HG03521 (cell line): ENCODE measurements around the gene TTLL7.

Experiments used
- ATAC-seq: cut with Tn5 transposase; IDR thresholded peaks from one replicate; pipeline ENCODE4 v1.9.1; 2021; ENCODE audit warnings: mild to moderate bottlenecking, moderate library complexity; ENCODE audit not compliant: unreplicated experiment

TTLL7 gene

GRCh38 chr1:83829106-83829505, 169.8 kb downstream of the TTLL7 start:
- ATAC-seq = no peak

- ATAC-seq = no peak
Measured at GRCh38 chr1:83828456-83828855, 170.5 kb downstream of the TTLL7 start.

DNA sequence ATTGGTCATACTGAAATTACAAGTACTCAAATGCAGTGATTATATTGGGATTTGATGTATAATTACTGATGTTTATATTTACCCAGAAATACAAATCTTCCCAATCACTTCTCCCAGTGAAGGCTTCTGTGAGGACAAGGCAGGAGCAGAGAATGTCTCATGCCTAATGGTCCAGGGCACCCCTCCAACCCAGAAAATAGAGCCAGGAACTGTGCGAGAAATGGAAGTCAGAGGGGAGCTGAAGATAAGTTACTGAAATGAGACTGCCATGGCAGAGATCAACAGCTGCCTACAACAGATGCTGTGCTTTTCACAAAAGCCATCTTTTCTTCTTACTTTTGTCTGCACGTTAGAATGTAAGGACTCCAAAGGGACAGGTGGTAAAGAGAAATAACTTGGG, 171.2 kb downstream of the TTLL7 start:
- ATAC-seq = no peak

- no peak for ATAC-seq
Measured at GRCh38 chr1:83822208-83822607, 176.7 kb downstream of the TTLL7 start.

- no peak for ATAC-seq
Measured at GRCh38 chr1:83819436-83819835, 179.5 kb downstream of the TTLL7 start.

DNA sequence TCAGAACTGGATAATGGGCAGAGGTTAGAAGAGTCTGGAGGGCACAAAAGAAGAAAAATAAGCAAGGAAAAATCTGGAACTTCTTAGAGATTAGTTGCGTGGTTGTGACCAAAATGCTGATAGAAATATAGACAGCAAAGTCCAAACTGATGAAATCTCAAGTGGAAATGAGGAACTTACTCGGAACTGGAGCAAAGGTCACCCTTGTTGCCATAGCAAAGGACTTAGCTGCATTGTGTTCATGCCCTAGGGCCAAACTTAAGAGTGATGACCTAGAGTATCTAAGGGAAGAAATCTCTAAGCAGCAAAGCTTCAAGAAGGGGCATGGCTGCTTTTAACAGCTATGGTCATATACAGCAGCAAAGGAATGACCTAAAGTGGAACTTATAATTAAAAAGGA, 180.0 kb downstream of the TTLL7 start:
- no peak for ATAC-seq

DNA sequence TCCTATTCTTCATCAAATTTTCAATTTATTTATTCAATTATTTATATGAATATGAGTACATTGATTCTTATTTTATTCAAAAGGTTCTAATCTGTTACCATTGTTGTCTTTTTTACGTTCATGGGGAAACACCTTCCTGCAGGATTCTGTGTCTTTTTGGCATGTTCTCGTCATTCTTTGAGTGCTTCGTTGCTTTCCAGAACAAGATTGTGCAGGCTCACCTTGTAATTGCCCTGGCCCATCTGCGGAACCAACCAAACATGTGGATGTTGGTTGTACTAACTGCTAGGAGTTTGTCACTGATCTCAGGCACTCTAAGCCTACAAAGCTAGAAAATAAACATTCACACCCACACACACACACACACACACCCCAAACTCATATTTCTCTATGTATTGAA, 182.1 kb downstream of the TTLL7 start:
- ATAC-seq = no peak

DNA sequence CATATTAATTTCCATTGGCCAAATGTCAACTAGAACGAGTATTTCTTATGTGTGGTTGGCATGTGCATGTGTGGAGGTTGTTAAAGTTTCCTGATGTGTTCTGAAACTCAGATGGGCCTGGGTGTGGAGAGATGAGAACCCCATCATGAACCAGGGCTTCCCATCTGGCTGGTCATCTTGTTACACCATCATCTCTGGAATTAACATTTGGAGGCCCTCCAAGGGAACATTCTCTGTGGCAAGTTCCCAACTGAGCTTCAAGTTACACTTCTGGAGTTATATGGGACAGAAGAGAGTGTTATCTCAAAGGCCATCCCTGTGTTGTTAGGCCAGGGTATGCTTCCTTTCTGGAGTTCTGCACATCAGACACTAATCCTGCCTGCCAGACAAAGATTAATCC, 183.6 kb downstream of the TTLL7 start:
- no peak for ATAC-seq
